NCI-H510A treated with DMSO at 0.1 percent for 48 hours (cell line): ENCODE data around the gene KLHL35.
"Not testable (repeated sequence)": the region's sequence is repeated elsewhere in the genome, so short reads cannot be mapped to it uniquely, and the experiment has no call there.

Experiments used
- DNase-seq: peaks from one replicate; lab custom pipeline; 2025; lab: John Stamatoyannopoulos, UW

Gene KLHL35

DNA sequence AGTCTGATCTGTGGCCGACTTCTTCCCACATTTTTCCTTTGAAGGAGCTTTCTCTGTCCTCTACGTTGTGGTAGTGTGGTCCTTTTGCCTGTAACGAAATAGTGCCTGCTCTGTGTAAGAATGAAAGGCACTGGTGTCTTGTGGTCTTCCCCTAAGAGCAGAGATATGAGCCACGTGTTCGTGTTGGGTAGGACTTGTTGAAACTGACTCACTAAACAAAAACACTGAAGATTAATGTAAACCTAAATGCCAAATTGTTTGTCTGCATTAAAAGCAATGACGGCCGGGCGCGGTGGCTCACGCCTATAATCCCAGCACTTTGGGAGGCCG, 43.8 kb downstream of the KLHL35 start:
- no peak for DNase-seq

DNA sequence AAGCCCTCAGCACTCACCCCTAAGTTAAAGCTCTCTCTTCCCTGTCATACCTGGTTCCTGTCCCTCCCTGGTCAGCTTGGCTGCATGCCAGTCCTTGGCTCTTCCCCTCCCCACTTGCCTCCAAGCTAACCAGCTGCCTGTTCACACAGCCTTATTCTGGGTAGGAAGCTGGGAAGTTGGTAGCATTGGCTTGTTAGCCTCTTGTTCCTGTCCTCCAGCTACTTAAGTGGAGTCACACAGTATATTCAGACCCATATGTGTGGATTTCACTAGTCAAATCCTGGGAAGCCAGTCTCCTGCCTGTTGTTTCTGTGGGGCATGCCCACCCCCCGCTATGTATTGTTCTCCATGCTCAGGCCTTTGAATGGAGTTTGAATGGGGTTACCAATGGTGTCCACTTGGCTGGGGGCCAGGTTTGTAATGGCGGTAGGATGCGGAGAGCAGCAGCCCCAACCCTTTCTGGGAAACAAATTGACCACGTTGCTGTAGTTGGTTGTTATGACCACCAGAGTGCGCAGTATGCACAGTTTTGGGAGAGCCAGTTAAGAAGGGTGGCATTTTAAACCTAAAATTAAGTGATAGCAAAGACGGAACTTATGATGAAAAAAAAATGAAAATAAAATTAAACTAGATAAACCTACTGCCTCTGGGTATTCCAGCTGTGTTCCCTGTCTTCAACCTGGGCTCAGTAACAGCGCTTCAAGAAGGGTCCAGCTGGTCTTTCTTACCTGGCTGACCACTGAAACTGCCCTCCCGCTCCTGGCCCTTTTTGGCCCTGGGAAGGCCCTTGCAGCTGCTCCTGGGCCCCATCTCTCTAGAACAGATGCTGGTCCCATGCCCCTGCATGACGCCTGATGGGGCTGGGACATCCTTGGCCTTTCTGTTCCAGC, 44.4 kb downstream of the KLHL35 start:
- DNase-seq = peak; percentile 94

DNA sequence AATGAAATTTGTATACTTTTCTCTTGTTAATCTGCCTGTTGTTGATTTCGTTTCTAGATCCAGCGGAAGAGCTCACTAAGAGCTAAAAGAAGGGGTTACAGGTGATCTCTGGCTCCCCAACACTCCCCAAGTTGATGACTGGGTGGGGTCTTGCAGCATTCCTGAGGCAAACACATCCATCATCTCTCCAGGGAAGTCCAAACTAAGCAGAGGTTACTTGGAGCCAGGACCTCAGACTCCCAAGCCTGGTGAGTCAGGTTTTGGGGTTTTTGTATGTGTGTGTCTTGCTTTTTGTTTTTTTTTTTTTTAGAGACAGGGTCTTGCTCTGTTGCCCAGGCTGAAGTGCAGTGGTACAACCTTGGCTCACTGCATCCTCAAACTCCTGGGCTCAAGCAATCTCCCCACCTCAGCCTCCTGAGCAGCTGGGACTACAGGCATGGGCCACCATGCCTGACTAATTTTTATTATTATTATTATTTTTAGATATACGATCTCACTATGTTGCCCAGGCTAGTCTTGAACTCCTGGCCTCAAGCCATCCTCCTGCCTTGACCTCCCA, 45.2 kb downstream of the KLHL35 start:
- no peak for DNase-seq

DNA sequence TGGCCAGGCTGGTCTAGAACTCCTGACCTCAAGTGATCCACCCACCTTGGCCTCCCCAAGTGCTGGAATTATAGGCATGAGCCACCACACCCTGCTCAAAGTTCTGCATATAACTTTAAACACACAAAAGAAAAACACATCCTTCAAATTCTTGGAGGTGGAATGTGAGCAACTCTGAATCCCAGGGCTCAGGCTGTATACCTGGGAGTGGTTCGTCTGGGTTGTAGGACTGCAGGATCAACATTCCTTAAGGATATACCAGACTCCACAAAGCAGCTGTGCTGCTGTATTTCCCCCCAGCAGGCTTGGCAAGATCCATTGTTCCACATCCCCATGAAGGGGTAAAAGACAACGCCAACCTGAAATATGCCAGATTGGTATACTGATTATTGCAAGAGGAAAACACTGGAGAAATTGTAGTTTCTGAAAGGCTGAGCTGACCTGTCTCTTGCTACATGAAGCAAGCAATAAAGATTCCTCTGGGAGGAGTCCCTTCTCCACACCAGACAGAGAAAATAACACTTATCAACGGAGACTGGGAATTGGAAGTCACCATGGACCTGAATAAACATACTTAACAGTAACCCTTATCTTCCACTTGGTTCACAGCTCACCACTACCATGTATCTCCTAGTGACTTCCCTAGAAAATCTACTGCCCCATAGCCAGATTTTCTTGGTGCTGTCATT, 45.9 kb downstream of the KLHL35 start:
- DNase-seq = peak; percentile 24

DNA sequence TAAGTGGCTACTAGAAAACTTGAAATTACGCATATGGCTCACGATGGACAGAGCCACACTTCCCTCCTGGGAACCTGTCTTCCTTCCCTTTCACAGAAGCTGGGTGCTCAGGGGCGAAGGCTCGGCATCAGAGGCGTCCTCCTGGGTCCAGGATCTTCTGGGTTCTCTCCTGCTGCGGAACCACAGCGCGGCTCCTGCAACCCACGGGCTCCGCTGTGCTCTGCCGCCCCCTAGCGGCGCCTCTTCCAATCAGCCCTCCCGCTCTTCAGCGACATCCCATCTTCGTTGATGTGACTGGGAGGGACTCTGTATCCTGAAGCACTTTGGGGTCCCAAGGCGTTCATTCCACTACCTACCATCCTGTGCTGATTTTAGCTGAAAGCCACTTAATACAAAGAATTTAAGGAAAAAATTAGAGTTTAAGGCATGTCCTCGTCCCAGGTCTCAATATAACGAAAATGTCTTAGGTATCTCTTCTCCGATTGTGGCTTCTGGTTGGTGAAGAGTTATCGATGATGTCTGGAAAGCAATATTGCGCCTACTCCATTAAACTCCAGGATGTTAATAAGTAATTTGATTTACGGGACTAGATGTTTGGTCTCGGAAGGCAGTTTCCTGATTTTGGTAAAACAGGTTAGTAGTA, 48.4 kb downstream of the KLHL35 start:
- DNase-seq = peak; percentile 82

DNA sequence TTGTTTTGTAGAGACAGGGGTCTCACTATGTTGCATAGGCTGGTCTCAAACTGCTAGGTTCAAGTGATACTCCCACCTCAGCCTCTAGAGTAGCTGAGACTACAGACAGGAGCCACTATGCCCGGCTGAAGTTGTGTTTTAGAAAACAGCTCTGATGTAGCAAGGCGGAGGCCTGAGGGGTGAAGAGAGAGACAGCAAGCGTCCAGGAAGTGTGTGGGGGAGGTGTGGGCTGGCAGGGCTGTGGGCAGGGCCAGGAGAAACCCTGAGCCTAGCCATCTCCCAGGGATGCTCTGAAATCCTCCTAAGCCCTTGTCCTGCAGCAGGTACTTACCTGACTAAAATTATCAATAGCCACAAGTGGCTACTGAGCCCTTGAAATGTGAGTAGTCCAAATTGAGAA, 49.8 kb downstream of the KLHL35 start:
- DNase-seq = peak; percentile 65

DNA sequence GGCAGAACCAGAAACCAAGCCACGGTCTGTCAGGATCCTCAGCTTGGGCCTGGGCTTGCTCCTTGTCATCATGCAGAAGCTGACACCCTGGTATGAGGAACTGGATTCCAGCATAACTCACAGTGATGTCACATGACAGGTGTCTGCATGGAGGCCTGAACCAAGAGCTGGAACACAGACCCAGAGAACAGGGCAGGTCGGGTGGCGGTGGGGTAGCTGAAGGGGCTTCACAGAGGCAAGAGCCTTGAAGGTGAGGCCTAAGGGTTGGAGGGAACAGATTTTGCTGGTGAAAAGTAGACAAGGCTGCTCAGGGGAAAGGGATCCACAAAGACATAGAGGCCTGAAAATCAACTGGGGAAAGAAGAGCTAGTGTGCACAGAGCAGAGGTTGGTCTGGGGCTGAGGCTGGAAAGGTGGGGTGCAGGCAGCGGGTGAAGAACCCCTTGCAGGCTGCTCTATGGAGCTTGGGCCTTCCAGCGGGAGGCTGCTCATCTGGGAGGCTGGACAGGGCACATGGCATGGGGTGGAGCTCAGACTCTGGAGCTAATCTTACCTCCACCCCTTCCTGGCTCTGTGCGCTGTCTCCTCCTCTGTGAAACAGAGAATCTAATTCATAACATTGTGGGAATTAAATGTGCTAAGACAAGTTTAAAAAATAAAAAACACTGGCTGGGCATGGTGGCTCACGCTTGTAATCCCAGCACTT, 52.1 kb downstream of the KLHL35 start:
- no peak for DNase-seq

DNA sequence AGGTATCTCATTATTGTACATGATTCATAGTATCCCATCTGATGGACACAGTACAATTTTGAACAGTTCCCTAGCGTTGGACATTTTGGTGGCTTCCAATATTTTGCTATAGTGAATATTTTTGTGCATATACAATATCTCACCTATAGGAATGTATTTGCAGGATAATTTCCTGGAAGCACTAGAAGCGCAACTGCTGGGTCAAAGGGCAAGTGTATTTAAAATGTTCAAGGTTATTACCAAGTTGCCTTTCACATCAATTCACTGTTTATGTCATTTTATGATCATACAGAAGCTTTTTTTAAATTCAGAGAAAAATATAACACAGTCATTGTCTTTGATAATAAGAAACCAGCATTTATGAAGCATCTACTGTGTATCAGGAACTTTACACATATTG, 52.8 kb downstream of the KLHL35 start:
- no peak for DNase-seq

DNA sequence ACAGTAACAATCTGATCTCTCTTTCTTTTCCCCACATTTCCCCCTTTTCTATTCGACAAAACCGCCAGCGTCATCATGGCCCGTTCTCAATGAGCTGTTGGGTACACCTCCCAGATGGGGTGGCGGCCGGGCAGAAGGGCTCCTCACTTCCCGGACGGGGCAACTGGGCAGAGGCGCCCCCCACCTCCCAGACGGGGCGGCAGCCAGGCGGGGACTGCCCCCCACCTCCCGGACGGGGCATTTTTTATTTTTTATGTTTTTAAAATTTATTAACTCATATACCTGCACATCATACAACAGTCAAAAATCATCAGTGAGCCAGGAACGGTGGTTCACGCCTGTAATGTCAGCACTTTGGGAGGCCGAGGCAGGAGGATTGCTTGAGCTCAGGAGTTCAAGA, 54.2 kb downstream of the KLHL35 start:
- DNase-seq = not testable (repeated sequence)

DNA sequence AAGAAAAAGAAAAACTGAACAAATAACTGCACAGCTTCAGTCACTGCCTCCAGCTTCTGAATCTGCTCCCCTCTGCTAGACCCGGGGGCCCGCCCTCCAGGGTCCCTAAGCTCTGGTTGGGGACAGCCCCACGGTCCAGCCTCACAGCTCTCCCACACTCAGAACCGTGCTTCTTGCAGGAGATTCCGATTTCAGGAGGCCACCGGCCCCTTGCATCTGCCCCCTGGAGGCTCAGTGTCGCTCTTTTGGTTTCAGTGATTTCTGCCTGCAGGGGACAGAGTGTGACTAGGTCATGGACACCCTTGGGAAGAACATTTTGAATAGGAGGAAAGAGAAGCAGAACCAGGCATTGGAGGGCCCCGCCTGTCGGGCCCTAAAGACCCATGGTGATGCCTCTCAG, 56.8 kb downstream of the KLHL35 start:
- DNase-seq = no peak

DNA sequence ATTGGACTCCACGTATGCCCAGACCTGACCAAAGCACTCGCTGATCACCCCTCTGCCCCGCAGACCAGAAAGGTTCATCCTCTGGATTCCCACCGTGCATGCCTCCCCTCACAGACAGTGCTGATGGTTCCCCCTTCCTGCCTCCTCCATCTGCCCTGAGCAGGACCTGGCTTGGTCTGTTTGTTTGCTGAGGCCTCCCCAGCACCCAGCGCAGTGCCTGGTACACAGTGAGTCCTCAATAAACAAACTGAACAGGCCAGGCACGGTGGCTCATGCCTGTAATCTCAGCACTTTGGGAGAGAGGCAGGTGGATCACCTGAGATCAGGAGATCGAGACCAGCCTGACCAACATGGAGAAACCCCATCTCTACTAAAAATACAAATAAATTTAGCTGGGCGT, 57.4 kb downstream of the KLHL35 start:
- no peak for DNase-seq

DNA sequence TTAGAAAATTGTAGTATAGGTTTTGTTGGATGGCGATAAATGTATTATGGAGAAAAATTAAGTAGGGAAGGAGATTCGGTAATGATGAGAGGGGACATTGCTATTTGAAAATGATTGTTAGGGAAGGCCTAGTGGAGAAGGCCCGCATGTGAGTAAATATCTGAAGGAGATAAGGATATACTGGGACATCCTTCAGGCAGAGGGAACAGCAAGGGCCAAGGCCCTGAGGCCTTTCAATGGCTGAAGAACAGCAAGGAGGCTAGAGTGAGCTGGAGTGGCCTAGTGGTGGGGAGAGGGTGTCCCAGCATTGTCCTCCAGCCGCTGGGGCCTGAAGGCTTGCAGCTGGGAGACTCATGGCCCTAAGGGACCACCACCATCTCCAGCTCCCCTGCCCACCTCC, 58.4 kb downstream of the KLHL35 start:
- DNase-seq = no peak

DNA sequence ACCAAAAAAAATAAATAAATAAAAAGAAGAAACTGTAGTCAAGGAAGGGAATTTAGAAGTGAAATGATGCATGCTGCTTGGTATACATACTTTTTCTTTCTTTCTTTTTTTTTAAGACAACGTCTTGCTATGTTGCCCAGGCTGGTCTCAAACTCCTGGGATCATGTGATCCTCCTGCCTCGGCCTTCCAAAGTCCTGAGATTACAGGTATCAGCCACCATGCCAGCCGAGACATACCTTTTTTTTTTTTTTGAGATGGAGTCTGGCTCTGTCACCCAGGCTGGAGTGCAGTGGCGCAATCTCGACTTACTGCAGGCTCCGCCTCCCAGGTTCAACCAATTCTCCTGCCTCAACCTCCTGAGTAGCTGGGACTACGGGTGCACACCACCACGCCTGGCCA, 59.8 kb downstream of the KLHL35 start:
- DNase-seq = no peak
